Fibroblast of mammary gland (primary cell): Measurements from ENCODE around the gene DHCR24.

Source experiments
- DNase-seq: peaks from one replicate; pipeline ENCODE4 v3.0.0-alpha.2; 2010; ENCODE audit warnings: low read depth
- H3K4me3 ChIP-seq: 2 replicates; pipeline ENCODE4 v1.5.1; 2011; ENCODE audit warnings: low read depth, mild to moderate bottlenecking, low read length, moderate library complexity; ENCODE audit not compliant: control insufficient read depth
- TF ChIP-seq, protein P1 (sequence below): conservative IDR thresholded peaks from 2 replicates; pipeline ENCODE4 v1.5.1; 2011; ENCODE audit warnings: low read depth, low read length, inconsistent platforms; ENCODE audit not compliant: control insufficient read depth, insufficient read depth

The DHCR24 gene

DNA sequence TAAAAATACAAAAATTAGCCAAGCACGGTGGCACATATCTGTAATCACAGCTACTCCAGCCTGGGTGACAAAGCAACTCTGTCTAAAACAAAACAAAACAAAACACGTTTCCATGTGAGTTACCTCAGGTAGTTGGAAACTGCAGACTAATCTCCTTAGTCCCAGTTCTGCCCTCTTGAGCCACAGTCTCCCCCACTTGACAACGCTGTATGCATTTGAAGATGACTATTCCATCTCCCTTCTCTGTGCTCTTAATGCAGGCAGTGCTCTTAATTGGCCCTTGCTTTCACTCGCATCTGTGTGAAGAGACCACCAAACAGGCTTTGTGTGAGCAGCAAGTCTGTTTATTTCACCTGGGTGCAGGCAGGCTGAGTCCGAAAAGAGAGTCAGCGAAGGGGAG is 19.6 kb upstream of the DHCR24 start:
- no peak overlapping the region for H3K4me3 ChIP-seq
- TF ChIP-seq, protein P1, sequence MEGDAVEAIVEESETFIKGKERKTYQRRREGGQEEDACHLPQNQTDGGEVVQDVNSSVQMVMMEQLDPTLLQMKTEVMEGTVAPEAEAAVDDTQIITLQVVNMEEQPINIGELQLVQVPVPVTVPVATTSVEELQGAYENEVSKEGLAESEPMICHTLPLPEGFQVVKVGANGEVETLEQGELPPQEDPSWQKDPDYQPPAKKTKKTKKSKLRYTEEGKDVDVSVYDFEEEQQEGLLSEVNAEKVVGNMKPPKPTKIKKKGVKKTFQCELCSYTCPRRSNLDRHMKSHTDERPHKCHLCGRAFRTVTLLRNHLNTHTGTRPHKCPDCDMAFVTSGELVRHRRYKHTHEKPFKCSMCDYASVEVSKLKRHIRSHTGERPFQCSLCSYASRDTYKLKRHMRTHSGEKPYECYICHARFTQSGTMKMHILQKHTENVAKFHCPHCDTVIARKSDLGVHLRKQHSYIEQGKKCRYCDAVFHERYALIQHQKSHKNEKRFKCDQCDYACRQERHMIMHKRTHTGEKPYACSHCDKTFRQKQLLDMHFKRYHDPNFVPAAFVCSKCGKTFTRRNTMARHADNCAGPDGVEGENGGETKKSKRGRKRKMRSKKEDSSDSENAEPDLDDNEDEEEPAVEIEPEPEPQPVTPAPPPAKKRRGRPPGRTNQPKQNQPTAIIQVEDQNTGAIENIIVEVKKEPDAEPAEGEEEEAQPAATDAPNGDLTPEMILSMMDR, result no peak
- no peak for DNase-seq

DNA sequence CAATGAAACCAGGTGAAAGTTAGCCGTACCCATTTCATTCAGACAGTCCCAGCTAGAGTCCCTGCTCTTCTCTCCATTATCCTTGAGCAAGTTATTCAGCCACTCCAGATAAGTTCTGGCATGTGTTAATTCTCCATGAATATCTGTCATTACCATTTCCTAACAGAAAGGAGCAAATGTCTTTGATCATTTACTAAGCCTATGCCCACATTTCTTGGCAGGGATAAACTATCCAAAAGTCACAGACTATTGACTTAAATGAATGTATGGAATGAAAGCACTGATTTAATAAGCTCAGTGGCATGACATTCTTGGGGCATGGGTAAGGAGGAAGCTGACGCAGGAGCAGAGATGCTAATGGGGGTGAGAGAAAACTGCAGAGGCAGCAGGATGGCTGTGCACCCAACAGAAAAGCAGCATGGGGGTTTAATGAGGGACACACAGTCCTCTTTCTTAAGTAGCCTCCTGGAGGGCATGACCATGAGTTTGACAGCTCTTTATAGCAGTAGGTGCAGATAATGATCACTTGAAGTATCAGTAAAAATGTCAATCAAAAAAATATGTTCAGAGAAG is 17.6 kb upstream of the DHCR24 start:
- peak; percentile 21 for DNase-seq
- TF ChIP-seq, protein P1, result no peak
- no peak overlapping the region for H3K4me3 ChIP-seq

DNA sequence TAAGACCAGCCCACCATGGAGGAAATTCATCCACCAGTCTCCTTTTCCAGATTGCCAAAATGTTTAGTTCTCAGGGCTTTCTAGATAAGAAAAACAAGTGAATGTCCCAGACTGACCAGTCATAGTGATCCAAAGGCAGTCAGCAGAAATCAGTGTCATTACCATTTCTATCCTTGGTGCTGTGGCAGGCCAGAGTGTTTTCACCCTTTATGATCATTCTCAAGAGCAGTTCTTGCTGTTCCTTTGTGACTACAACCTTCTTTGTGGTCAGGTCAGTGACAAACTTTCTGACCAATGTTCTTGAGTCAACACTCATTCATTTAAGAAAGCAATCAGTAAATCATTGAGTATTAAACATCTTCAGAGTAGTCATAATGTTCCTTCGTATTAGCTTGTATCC is 7.3 kb upstream of the DHCR24 start:
- TF ChIP-seq, protein P1, result no peak
- no peak overlapping the region for H3K4me3 ChIP-seq
- DNase-seq, result no peak

DNA sequence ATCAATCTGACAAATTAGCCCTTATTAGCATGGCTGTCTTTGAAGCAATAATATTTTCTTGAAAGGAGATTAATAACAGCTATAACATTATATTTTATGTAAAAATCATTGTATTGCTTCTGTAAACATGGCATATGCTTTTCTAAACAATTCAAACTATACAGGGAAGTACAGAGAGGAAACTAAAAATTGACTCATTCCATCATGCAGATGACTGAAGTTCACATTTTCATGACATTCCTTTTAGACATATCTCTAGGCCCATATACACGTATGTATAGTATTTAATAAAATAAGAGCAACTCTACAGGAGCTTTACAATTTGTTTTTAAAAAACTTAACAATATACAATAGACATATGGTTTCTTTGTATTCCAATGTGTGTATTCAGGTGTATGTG is 5.6 kb upstream of the DHCR24 start:
- DNase-seq, result no peak
- no peak overlapping the region for H3K4me3 ChIP-seq
- TF ChIP-seq, protein P1, result no peak

GRCh38 chr1:54889132-54889725 is 2.2 kb upstream of the DHCR24 start:
- DNase-seq, result no peak
- H3K4me3 ChIP-seq, result no peak overlapping the region
- TF ChIP-seq, protein P1, result no peak

DNA sequence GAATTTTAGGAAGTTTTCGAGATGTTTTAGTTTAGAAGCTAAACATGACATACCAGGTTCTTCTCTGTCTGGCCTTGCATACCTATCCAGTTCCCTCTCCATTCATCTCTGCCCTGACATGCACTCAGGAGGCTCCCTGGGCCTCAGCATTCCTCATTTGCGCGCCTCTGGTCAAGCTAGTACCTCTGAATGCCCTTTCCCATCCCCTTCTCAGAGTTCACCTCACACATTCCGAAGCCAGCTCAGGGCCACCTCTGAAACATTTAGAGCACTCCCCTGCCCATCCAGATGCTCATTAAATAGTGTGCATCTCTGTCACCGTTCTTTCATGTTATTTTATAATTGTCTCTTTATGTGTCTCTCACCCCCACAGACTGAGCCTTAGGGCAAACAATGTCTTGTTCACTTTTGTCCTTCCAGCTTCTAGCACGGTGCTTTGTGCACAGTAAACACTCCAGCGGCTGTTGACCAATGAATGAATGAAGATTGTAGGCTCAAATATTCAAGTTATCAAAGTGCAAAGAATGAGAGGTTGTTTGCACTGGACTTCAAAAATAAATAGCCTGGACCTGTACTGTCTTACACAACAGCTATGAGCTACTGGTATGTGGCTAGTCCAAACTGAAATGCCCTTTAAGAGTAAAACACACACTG is 1.2 kb upstream of the DHCR24 start:
- no peak for DNase-seq
- no peak overlapping the region for H3K4me3 ChIP-seq
- TF ChIP-seq, protein P1, result no peak
